Measurements from ENCODE around the gene ZC3HAV1L.

ZC3HAV1L gene

GRCh38 chr7:139004321-139005090 is 31.3 kb downstream of the ZC3HAV1L start:
- TF ChIP-seq CTCF (IDR thresholded peaks at IDR 0.05; ENCODE audit: extremely low read depth, missing control alignments): no peak
- DNase-seq (ENCODE audit: low spot score): no peak

- no peak for TF ChIP-seq CTCF (IDR thresholded peaks at IDR 0.05; ENCODE audit: extremely low read depth, missing control alignments)
- DNase-seq (ENCODE audit: low spot score): no peak
Measured at GRCh38 chr7:138999414-138999813, 36.4 kb downstream of the ZC3HAV1L start.

- no peak for DNase-seq (ENCODE audit: low spot score)
- TF ChIP-seq CTCF (IDR thresholded peaks at IDR 0.05; ENCODE audit: extremely low read depth, missing control alignments): no peak
Measured at GRCh38 chr7:138992052-138992531, 43.8 kb downstream of the ZC3HAV1L start.

GRCh38 chr7:138987686-138988085 is 48.2 kb downstream of the ZC3HAV1L start:
- no peak for DNase-seq (ENCODE audit: low spot score)
- no peak for TF ChIP-seq CTCF (IDR thresholded peaks at IDR 0.05; ENCODE audit: extremely low read depth, missing control alignments)

GRCh38 chr7:138982204-138982623 is 53.6 kb downstream of the ZC3HAV1L start:
- DNase-seq (ENCODE audit: low spot score): no peak
- TF ChIP-seq CTCF (IDR thresholded peaks at IDR 0.05; ENCODE audit: extremely low read depth, missing control alignments): no peak

GRCh38 chr7:138981332-138982203 is 54.3 kb downstream of the ZC3HAV1L start, which contains the start of gene KIAA1549:
Gene KIAA1549 (minus strand): TSS chr7:138981389. CDS start chr7:138981269, 120 bp downstream.
- DNase-seq (ENCODE audit: low spot score): peak; percentile 97
- TF ChIP-seq CTCF (IDR thresholded peaks at IDR 0.05; ENCODE audit: extremely low read depth, missing control alignments): peak; percentile 77

Data from GM20000 (cell line).